Measurements from ENCODE around the gene TVP23B. TPM values are rescaled to one million over a fixed set of nuclear protein-coding genes. Genes with fewer than 3 reads are reported as not detected.

Gene TVP23B
- total and polyA plus RNA-seq, 2 of the 13 experiments (the other 11 are each of a cell fraction or from before 2014, with no cell fraction given), result 45.1 to 66.5 TPM

GRCh38 chr17:18855831-18856569, 75.0 kb downstream of the TVP23B start (continued):
- peak; percentile 60 for TF ChIP-seq ZNF407 (CRISPR knock-in tag; IDR thresholded peaks at IDR 0.05; ENCODE audit: not compliant biosample characterization)
- TF ChIP-seq ZNF20 (CRISPR knock-in tag; IDR thresholded peaks at IDR 0.05), result no peak
- no peak for TF ChIP-seq ZNF552 (CRISPR knock-in tag; IDR thresholded peaks at IDR 0.05; ENCODE audit: borderline replicate concordance)
- peak; percentile 64 for TF ChIP-seq SP2 (CRISPR knock-in tag; IDR thresholded peaks at IDR 0.05)
- no peak for TF ChIP-seq MZF1 (CRISPR knock-in tag; IDR thresholded peaks at IDR 0.05; ENCODE audit: borderline replicate concordance)
- no peak for TF ChIP-seq CBFB (CRISPR knock-in tag; IDR thresholded peaks at IDR 0.05)
- no peak for TF ChIP-seq ZNF773 (CRISPR knock-in tag; IDR thresholded peaks at IDR 0.05; ENCODE audit: borderline replicate concordance)
- TF ChIP-seq, protein P1, sequence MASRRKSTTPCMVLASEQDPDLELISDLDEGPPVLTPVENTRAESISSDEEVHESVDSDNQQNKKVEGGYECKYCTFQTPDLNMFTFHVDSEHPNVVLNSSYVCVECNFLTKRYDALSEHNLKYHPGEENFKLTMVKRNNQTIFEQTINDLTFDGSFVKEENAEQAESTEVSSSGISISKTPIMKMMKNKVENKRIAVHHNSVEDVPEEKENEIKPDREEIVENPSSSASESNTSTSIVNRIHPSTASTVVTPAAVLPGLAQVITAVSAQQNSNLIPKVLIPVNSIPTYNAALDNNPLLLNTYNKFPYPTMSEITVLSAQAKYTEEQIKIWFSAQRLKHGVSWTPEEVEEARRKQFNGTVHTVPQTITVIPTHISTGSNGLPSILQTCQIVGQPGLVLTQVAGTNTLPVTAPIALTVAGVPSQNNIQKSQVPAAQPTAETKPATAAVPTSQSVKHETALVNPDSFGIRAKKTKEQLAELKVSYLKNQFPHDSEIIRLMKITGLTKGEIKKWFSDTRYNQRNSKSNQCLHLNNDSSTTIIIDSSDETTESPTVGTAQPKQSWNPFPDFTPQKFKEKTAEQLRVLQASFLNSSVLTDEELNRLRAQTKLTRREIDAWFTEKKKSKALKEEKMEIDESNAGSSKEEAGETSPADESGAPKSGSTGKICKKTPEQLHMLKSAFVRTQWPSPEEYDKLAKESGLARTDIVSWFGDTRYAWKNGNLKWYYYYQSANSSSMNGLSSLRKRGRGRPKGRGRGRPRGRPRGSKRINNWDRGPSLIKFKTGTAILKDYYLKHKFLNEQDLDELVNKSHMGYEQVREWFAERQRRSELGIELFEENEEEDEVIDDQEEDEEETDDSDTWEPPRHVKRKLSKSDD (CRISPR knock-in tag; IDR thresholded peaks at IDR 0.05; ENCODE audit: low read depth), result no peak
- no peak for TF ChIP-seq ZNF264 (CRISPR knock-in tag; IDR thresholded peaks at IDR 0.05)
- TF ChIP-seq MXI1 (IDR thresholded peaks at IDR 0.05; ENCODE audit: borderline replicate concordance, low read depth, low read length), result peak; percentile 67; the same call in 1 of the 3 replicates
- no peak for TF ChIP-seq SMAD1 (CRISPR knock-in tag; IDR thresholded peaks at IDR 0.05; ENCODE audit: borderline replicate concordance, low read depth)
- TF ChIP-seq ZNF720 (CRISPR knock-in tag; IDR thresholded peaks at IDR 0.05), result no peak
- TF ChIP-seq, protein P2, sequence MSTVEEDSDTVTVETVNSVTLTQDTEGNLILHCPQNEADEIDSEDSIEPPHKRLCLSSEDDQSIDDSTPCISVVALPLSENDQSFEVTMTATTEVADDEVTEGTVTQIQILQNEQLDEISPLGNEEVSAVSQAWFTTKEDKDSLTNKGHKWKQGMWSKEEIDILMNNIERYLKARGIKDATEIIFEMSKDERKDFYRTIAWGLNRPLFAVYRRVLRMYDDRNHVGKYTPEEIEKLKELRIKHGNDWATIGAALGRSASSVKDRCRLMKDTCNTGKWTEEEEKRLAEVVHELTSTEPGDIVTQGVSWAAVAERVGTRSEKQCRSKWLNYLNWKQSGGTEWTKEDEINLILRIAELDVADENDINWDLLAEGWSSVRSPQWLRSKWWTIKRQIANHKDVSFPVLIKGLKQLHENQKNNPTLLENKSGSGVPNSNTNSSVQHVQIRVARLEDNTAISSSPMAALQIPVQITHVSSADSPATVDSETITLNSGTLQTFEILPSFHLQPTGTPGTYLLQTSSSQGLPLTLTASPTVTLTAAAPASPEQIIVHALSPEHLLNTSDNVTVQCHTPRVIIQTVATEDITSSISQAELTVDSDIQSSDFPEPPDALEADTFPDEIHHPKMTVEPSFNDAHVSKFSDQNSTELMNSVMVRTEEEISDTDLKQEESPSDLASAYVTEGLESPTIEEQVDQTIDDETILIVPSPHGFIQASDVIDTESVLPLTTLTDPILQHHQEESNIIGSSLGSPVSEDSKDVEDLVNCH (CRISPR knock-in tag; IDR thresholded peaks at IDR 0.05), result no peak
- no peak for TF ChIP-seq ZNF577 (CRISPR knock-in tag; IDR thresholded peaks at IDR 0.05; ENCODE audit: borderline replicate concordance, low read depth)
